ENCODE data around the gene RNPEPL1. TPM values are rescaled to one million over a fixed set of nuclear protein-coding genes. Genes with fewer than 3 reads are reported as not detected.
A peak's percentile ranks its signal among the peaks of the same experiment; 100 is the strongest.

RNPEPL1 gene
- total RNA-seq, 1 experiment from 2014 or later, result 25.8 TPM

- BruUV-seq (replicated peaks), result no TSS peak
- Histone ChIP-seq H3K4me2 (ENCODE audit: low read length) (peak overlapping the region; percentile 38; the same call in 1 of the 2 replicates), H3K4me1 (ENCODE audit: insufficient read depth, low read length) (peaks cover 60% of the 10 kb centered on the region), H3K27me3 (ENCODE audit: low read length) (no peaks in the 10 kb centered on the region), H4K20me1 (ENCODE audit: low read length) (no peaks in the 10 kb centered on the region; the same call in 1 of the 2 replicates), H2AFZ (ENCODE audit: low read length) (no peak overlapping the region), H3K9ac (ENCODE audit: low read length) (no peak overlapping the region), H3K36me3 (ENCODE audit: low read depth, low read length) (no peaks in the 10 kb centered on the region), H3K4me3 (ENCODE audit: low read length) (no peak overlapping the region), H3K27ac (ENCODE audit: low read length) (no peak overlapping the region), H3K79me2 (ENCODE audit: low read length) (peaks cover 79% of the 10 kb centered on the region), H3K9me2 (replicated peaks; ENCODE audit: low read length) (no peaks in the 10 kb centered on the region), H3K9me3 (ENCODE audit: low read length) (no peaks in the 10 kb centered on the region), H3F3A (ENCODE audit: low read length, unreplicated experiment) (peaks cover 7% of the 10 kb centered on the region)
- TF ChIP-seq CTCF (conservative IDR thresholded peaks at IDR 0.05; ENCODE audit: low read depth, low read length) (no peak), EZH2 (IDR thresholded peaks at IDR 0.05; ENCODE audit: low read length, unreplicated experiment) (no peak), EZH2phosphoT487 (IDR thresholded peaks at IDR 0.05; ENCODE audit: borderline replicate concordance, low read length) (no peak)
- no peak for ATAC-seq
- no peak for DNase-seq
- intact Hi-C loops (cut with micrococcal nuclease), result no loop called here
- CTCF ChIA-PET, result no interaction called here
- POLR2A ChIA-PET (ENCODE audit: unreplicated experiment), result no interaction called here
Measured at GRCh38 chr2:240582781-240583180, 14.5 kb downstream of the RNPEPL1 start.

- Histone ChIP-seq H2AFZ (ENCODE audit: low read length) (no peak overlapping the region), H3K36me3 (ENCODE audit: low read depth, low read length) (no peaks in the 10 kb centered on the region), H3K79me2 (ENCODE audit: low read length) (peaks cover 81% of the 10 kb centered on the region), H3K27me3 (ENCODE audit: low read length) (no peaks in the 10 kb centered on the region), H3K9ac (ENCODE audit: low read length) (no peak overlapping the region), H3K4me3 (ENCODE audit: low read length) (no peak overlapping the region), H4K20me1 (ENCODE audit: low read length) (peaks cover 8% of the 10 kb centered on the region), H3K4me1 (ENCODE audit: insufficient read depth, low read length) (peaks cover 63% of the 10 kb centered on the region), H3K9me3 (ENCODE audit: low read length) (no peaks in the 10 kb centered on the region), H3K4me2 (ENCODE audit: low read length) (no peak overlapping the region), H3K9me2 (replicated peaks; ENCODE audit: low read length) (no peaks in the 10 kb centered on the region), H3K27ac (ENCODE audit: low read length) (no peak overlapping the region), H3F3A (ENCODE audit: low read length, unreplicated experiment) (peaks cover 7% of the 10 kb centered on the region)
- DNase-seq (no peak), ATAC-seq (no peak)
- TF ChIP-seq EZH2phosphoT487 (IDR thresholded peaks at IDR 0.05; ENCODE audit: borderline replicate concordance, low read length) (no peak), CTCF (conservative IDR thresholded peaks at IDR 0.05; ENCODE audit: low read depth, low read length) (no peak), EZH2 (IDR thresholded peaks at IDR 0.05; ENCODE audit: low read length, unreplicated experiment) (no peak)
- intact Hi-C loops (cut with micrococcal nuclease), result no loop called here
- no TSS peak for BruUV-seq (replicated peaks)
- CTCF ChIA-PET, result no interaction called here
- POLR2A ChIA-PET (ENCODE audit: unreplicated experiment), result no interaction called here
Measured at GRCh38 chr2:240583774-240584173, 15.5 kb downstream of the RNPEPL1 start.

- H3K27me3 ChIP-seq (ENCODE audit: low read length), result no peaks in the 10 kb centered on the region
- peaks cover 55% of the 10 kb centered on the region for H3K4me1 ChIP-seq (ENCODE audit: insufficient read depth, low read length)
- no peak overlapping the region for H3K27ac ChIP-seq (ENCODE audit: low read length)
- peak; percentile 36 for DNase-seq
- no peaks in the 10 kb centered on the region for H3K9me3 ChIP-seq (ENCODE audit: low read length)
- no peak overlapping the region for H3K9ac ChIP-seq (ENCODE audit: low read length)
- CTCF ChIA-PET, result no interaction called here
- peak overlapping the region; percentile 93; the same call in 1 of the 2 replicates for H3K4me3 ChIP-seq (ENCODE audit: low read length)
- H3F3A ChIP-seq (ENCODE audit: low read length, unreplicated experiment), result peaks cover 7% of the 10 kb centered on the region
- peaks cover 85% of the 10 kb centered on the region for H3K79me2 ChIP-seq (ENCODE audit: low read length)
- no peaks in the 10 kb centered on the region for H3K9me2 ChIP-seq (replicated peaks; ENCODE audit: low read length)
- BruUV-seq (replicated peaks), result no TSS peak
- no peak overlapping the region for H2AFZ ChIP-seq (ENCODE audit: low read length)
- POLR2A ChIA-PET (ENCODE audit: unreplicated experiment), result no interaction called here
- no peaks in the 10 kb centered on the region for H3K36me3 ChIP-seq (ENCODE audit: low read depth, low read length)
- intact Hi-C loops (cut with micrococcal nuclease), result no loop called here
- no peak for TF ChIP-seq EZH2phosphoT487 (IDR thresholded peaks at IDR 0.05; ENCODE audit: borderline replicate concordance, low read length)
- TF ChIP-seq CTCF (conservative IDR thresholded peaks at IDR 0.05; ENCODE audit: low read depth, low read length), result no peak
- no peak for TF ChIP-seq EZH2 (IDR thresholded peaks at IDR 0.05; ENCODE audit: low read length, unreplicated experiment)
- H3K4me2 ChIP-seq (ENCODE audit: low read length), result peak overlapping the region; percentile 96
- peaks cover 8% of the 10 kb centered on the region for H4K20me1 ChIP-seq (ENCODE audit: low read length)
- ATAC-seq, result no peak
Measured at GRCh38 chr2:240584486-240585031, 16.3 kb downstream of the RNPEPL1 start.

Data from PC-3 (cell line).